Activated CD8-positive, alpha-beta T cell treated with anti-CD3 and anti-CD28 coated beads for 36 hours (primary cell): ENCODE measurements around the gene KCNIP4. TPM values are rescaled to one million over a fixed set of nuclear protein-coding genes. Genes with fewer than 3 reads are reported as not detected.

Experiments used
- ATAC-seq: fragments of 200-7000 bp; cut with Tn5 transposase; one replicate; pipeline ENCODE4 v1.10.0; 2021; ENCODE audit warnings: mild to moderate bottlenecking, moderate library complexity
- CTCF ChIA-PET: fragments of 350-600 bp; sonication (Branson Sonifier 250); formaldehyde crosslinking; loops from one replicate; lab custom pipeline; 2021; ENCODE audit warnings: antibody characterized with exemption; lab: Charles Lee
- POLR2A ChIA-PET: fragments of 350-600 bp; sonication (Branson Sonifier 250); formaldehyde crosslinking; loops from one replicate; lab custom pipeline; 2021; ENCODE audit warnings: antibody characterized with exemption; lab: Charles Lee
- DNase-seq: peaks from one replicate; pipeline ENCODE4 v3.0.0-alpha.2; 2020
- H3K27ac Mint-ChIP-seq: one replicate; pipeline ENCODE4 v1.8.0; 2021; ENCODE audit warnings: mild to moderate bottlenecking, mixed read lengths
- H3K27me3 Mint-ChIP-seq: one replicate; pipeline ENCODE4 v1.8.0; 2021; ENCODE audit warnings: mixed read lengths
- H3K36me3 Mint-ChIP-seq: one replicate; pipeline ENCODE4 v1.8.0; 2021; ENCODE audit warnings: low read depth, mixed read lengths
- H3K4me1 Mint-ChIP-seq: one replicate; pipeline ENCODE4 v1.8.0; 2021; ENCODE audit warnings: low read depth, mixed read lengths
- H3K4me3 Mint-ChIP-seq: one replicate; pipeline ENCODE4 v1.8.0; 2021; ENCODE audit warnings: mild to moderate bottlenecking, moderate library complexity, mixed read lengths
- H3K9me3 Mint-ChIP-seq: one replicate; pipeline ENCODE4 v1.8.0; 2021; ENCODE audit warnings: mixed read lengths
- CTCF ChIP-seq: fragments of 200-600 bp; IDR thresholded peaks from one replicate; pipeline ENCODE4 v1.8.0; 2022; ENCODE audit warnings: antibody characterized with exemption, mild to moderate bottlenecking
- intact Hi-C: fragments of 100-400 bp; cut with micrococcal nuclease; formaldehyde crosslinking; loops from one replicate; pipeline ENCODE4 v1.10.0; 2022
- total RNA-seq, 2 experiments: library from RNA; stranded (reverse); gene quantifications; one replicate each; pipeline ENCODE4 v1.2.3, GENCODE V29; 2021

The KCNIP4 gene
- total RNA-seq, 2 experiments from 2014 or later, result not detected

GRCh38 chr4:21555083-21555482, 393.5 kb downstream of the KCNIP4 start:
- no peaks in the 10 kb centered on the region for H3K9me3 Mint-ChIP-seq
- no peak overlapping the region for H3K4me3 Mint-ChIP-seq
- no peaks in the 10 kb centered on the region for H3K36me3 Mint-ChIP-seq
- no peak for ATAC-seq
- H3K4me1 Mint-ChIP-seq, result no peaks in the 10 kb centered on the region
- DNase-seq, result no peak
- ChIA-PET CTCF (no interaction called here), POLR2A (no interaction called here)
- H3K27ac Mint-ChIP-seq, result no peak overlapping the region
- no peak for TF ChIP-seq CTCF
- intact Hi-C loops, result no loop called here
- H3K27me3 Mint-ChIP-seq, result no peaks in the 10 kb centered on the region

- H3K27ac Mint-ChIP-seq, result no peak overlapping the region
- no peak for TF ChIP-seq CTCF
- ChIA-PET POLR2A (no interaction called here), CTCF (no interaction called here)
- H3K9me3 Mint-ChIP-seq, result no peaks in the 10 kb centered on the region
- H3K27me3 Mint-ChIP-seq, result no peaks in the 10 kb centered on the region
- H3K4me3 Mint-ChIP-seq, result no peak overlapping the region
- DNase-seq (no peak), ATAC-seq (no peak)
- no peaks in the 10 kb centered on the region for H3K4me1 Mint-ChIP-seq
- no peaks in the 10 kb centered on the region for H3K36me3 Mint-ChIP-seq
- intact Hi-C loops, result no loop called here
These were observed 394.1 kb downstream of the KCNIP4 start for GRCh38 chr4:21554500-21554899.

GRCh38 chr4:21554066-21554465, 394.5 kb downstream of the KCNIP4 start:
- H3K4me3 Mint-ChIP-seq, result no peak overlapping the region
- no peaks in the 10 kb centered on the region for H3K27me3 Mint-ChIP-seq
- H3K4me1 Mint-ChIP-seq, result no peaks in the 10 kb centered on the region
- ATAC-seq (no peak), DNase-seq (no peak)
- ChIA-PET POLR2A (no interaction called here), CTCF (no interaction called here)
- TF ChIP-seq CTCF, result no peak
- H3K36me3 Mint-ChIP-seq, result no peaks in the 10 kb centered on the region
- intact Hi-C loops, result no loop called here
- H3K9me3 Mint-ChIP-seq, result no peaks in the 10 kb centered on the region
- no peak overlapping the region for H3K27ac Mint-ChIP-seq

- intact Hi-C loops, result no loop called here
- no peaks in the 10 kb centered on the region for H3K4me1 Mint-ChIP-seq
- H3K27me3 Mint-ChIP-seq, result no peaks in the 10 kb centered on the region
These were observed 396.1 kb downstream of the KCNIP4 start for GRCh38 chr4:21552455-21552854.

GRCh38 chr4:21544955-21545354, 403.6 kb downstream of the KCNIP4 start:
- Mint-ChIP-seq H3K4me1 (no peaks in the 10 kb centered on the region), H3K4me3 (no peak overlapping the region), H3K9me3 (peaks cover 5% of the 10 kb centered on the region), H3K27ac (no peak overlapping the region), H3K27me3 (no peaks in the 10 kb centered on the region), H3K36me3 (no peaks in the 10 kb centered on the region)
- intact Hi-C loops, result no loop called here
- no peak for DNase-seq
- no peak for TF ChIP-seq CTCF
- POLR2A ChIA-PET, result no interaction called here
- ATAC-seq, result no peak
- CTCF ChIA-PET, result no interaction called here

More at GRCh38 chr4:21552455-21552854, 396.1 kb downstream of the KCNIP4 start:
- no peak for DNase-seq
- no peak for TF ChIP-seq CTCF
- Mint-ChIP-seq H3K4me3 (no peak overlapping the region), H3K27ac (no peak overlapping the region), H3K9me3 (no peaks in the 10 kb centered on the region), H3K36me3 (no peaks in the 10 kb centered on the region)
- ATAC-seq, result no peak
- ChIA-PET CTCF (no interaction called here), POLR2A (no interaction called here)
